DMS 273 treated with DMSO at 0.1 percent for 48 hours (cell line): ENCODE measurements around the gene FREM3.

Source experiments
- DNase-seq: peaks from one replicate; lab custom pipeline; 2025; lab: John Stamatoyannopoulos, UW

The FREM3 gene

DNA sequence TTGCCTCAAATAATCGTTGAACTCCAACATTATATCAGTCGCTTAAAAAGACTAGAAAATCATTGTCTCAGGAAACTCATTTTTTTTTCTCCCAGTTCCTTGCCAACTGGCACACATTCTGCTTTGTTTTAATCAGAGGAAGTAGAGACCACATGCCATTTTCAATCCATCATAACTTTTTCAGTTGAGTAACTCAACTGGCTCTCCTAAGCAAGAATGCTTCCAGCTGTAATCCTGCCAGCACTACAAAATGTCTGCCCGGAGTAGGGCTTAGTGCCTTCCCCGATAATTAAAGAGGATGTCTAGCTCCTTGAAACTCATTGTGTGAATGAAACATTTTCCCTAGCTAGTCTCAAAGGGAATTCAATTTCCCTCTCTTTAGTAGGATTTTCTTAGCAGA lies 33.0 kb downstream of the FREM3 start:
- DNase-seq: no peak

DNA sequence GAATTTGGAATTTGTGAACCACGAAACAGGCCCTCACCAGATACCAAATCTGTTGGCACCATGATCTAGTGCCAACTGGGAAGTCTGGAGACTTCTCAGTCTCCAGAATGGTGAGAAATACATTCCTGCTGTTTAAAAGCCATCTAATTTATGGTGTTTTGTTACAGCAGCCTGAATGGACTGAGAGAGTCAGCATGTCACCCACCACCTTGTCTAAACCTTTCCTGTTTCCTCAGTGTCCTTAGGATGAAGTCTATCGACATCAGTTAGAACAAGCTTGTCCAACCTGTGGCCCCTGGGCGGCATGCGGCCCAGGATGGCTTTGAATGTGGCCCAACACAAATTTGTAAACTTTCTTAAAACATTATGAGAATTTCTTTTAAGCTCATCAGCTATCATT lies 42.1 kb downstream of the FREM3 start:
- no peak for DNase-seq

DNA sequence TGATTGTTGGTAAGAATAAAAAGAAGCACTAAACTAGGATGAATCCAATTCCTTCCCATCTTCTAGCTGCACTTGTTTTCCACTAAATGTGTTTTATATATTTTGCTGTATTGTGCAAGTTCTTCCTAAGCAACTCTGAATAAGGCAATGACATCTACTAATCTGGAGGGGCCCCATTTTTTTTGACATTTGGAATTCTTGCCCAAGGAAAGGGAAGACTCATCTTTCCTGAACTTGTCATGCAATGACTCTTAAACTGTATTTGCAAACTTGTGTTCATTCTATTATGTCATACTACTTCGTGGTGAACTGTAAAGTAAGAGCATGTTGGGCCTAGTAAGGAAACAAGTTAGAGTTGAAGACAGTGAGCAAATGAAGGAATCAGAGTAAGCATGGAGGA lies 45.9 kb downstream of the FREM3 start:
- DNase-seq: no peak

DNA sequence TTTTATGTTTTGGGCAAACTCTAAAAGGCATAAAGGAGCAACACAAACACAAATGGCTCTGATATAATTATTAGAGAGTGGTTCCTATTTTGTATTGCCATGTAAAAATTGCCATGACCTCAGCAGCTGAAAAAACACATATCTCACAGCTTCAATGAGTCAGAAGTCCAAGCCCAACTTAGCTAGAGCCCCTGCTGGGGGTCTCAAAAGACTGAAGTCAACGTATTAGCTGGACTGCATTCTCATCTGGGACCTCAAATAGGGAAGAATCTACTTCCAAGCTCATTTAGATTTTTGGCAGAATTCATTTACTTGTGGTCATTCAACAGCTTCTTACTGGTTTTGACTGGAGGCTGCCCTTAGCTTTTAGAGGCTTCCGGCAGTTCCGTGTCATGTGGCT lies 47.4 kb downstream of the FREM3 start:
- DNase-seq: no peak

DNA sequence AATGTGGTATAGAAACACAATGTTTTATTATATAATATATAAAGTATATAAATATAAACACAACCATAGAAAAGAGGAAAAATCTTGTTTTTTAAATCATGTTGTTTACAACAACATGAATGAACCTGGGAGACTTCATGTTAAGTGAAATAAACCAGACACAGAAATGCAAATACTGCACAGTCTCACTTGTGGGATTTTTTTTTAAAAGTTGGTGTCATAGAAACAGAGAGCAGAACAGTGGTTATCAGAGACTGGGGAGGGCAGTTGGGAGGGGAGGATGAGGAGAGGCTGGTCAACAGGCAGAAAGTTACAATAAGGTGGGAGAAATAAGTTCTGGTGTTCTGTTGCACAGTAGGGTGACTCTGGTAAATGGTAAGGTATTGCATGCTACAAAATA lies 57.1 kb downstream of the FREM3 start:
- no peak for DNase-seq

DNA sequence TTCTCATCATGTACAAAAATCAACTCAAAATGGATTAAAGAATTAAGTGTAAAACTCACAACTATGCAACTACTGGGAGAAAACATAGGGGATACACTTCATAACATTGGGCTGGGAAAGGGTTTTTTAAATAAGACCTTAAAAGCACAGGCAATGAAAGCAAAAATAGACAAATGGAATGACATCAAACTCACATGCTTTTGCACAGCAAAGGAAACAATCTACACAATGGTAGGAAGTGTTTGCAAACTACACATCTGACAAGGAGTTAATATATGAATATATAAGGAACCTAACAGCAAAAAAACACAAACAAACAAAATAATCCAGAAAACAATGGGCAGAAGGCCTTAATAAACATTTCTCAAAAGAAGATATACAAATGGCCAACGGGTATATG lies 57.9 kb downstream of the FREM3 start:
- no peak for DNase-seq

DNA sequence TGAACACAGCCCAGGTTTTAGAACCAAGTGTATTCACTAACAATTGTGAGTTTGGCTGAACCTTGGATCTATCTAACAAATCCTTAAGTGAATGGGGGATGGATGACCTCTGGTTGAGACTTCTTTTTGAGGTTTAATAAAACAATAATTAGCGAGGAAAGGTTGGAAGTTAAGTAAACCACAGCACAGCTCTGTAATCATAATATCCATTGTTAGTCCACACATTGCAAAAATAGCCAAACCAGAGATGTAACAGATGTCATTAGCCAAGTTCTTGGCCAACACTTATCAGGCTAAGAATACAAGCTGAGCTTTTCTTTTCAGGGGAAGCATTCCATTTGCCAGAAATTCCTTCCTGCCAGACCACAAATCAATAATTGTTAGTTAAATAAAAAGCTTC lies 59.1 kb downstream of the FREM3 start:
- no peak for DNase-seq

DNA sequence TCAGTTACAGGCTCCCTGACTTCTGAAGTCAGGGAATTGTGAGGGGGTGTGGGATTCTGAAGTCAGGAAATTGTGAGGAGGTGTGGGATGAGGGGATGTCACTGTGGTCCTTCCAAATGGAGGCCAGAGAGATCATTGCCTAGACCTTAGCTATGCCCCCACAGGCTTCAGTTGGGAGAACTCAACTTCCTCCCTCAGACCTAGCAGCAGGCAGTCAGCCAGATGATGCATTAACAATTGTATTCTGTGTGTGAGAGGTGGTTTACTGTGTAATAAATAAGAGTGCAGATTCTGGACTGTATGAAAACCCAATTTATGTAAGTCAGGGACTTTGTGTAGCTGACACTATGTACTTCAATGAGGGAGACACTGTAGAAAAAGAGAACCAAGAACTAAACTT lies 65.7 kb downstream of the FREM3 start:
- DNase-seq: no peak

DNA sequence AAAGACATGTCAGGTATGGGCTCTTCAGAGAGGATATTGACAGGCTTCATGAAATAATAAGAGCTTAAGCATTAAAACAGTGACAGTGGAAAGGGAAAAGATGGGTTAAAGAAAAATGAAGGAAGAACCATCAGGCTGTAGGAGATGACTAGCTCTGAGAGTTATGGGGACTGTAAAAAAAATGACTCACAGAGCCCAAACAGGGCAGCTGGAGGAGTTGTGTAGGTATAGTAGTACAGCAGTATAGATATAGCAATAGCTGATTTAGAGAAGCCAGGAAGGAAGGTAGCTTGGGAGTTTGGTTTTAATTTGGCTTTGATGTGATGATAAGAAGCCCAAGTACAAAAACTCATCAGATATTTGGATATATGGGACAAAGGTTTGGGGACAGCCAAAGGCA lies 66.6 kb downstream of the FREM3 start:
- DNase-seq: no peak

DNA sequence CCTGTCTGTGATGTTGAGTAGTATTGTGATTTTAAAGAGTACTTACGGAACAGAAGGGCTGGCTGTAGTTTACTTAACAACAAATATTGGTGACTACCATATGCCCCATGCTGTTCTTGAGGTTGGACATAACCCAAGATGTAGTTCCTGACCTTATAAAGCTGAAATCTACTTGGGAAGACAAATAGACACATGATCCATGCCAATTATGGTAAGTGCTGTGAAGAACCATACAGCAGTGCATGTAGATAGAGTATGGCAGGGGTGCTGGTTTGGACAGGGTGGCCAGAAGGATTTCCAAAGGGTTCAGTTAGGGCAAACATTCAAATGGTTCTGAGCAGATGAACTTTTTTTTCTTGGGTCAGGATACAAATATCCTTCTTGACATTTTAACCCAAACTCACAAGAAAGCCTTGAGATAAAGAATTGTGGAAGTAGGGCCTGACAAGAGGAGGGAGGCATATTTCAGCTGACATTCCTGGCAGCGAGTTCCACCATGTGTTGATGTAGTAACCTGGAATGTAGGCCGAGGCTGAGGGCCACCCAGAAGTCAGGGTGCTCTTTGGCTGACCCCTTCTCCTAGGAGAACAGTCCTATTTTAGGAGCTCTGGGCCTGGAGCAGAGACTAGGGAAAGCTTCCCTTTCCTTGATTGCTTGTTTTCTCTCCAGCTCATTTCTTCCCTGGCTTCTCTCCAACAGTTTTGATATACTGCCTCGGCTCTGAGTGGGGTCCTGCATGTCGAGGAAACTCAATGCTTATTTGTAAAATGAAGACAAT lies 74.2 kb downstream of the FREM3 start:
- no peak for DNase-seq

DNA sequence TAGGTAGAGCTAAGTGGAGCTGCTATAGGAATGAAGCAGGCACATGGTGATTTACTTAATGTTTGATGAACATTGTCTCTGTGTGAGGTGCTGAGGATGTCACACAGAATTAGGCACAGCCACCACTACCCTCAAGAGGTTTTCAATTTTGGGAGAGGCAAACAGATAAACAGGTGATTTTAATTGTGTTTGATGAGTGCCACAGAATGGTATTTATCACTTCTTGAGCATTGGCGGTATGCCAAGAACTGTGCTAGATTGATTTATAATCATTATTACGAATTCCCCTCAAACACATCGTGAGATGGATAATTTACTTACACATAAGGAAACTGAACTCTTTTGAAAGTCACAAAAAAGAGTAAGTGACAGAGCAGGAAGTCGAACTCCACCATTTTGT lies 74.8 kb downstream of the FREM3 start:
- DNase-seq: no peak

DNA sequence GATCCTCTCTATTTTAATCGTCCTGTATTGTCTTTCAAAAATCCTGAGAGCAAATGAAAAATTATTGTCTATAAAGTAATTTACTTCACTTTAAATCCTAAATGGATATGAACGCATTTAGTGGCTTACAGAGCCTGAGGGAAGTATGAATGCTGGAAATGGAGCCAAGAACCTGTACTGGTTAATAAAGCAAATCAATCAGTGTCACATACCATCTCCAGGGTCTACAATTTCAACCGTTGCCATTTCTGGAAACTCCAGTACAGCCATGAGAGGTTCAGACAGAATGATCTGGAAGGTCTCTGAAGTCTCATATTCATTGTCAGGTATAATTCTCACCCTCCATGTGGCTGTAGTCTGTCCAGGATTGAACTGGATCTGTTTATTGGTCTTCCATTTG lies 76.6 kb downstream of the FREM3 start:
- no peak for DNase-seq

DNA sequence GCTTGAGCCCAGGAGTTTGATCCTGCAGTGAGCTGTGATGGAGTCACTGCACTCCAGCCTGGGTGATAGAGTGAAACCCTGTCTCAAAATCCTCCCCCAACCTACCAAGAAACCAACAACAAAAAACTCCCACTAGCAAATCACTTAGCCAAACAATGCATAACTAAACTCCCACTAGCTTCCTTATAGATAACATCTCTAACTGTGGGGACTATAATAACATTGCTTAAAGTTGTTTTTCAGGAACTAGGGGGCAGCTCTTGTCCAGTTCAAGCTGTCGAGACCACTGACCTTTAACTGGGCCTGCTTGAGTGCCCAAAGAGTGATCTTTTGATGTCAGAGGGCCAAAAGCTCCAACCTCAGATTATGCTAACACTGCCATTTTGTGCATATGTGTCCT lies 81.7 kb downstream of the FREM3 start:
- no peak for DNase-seq

DNA sequence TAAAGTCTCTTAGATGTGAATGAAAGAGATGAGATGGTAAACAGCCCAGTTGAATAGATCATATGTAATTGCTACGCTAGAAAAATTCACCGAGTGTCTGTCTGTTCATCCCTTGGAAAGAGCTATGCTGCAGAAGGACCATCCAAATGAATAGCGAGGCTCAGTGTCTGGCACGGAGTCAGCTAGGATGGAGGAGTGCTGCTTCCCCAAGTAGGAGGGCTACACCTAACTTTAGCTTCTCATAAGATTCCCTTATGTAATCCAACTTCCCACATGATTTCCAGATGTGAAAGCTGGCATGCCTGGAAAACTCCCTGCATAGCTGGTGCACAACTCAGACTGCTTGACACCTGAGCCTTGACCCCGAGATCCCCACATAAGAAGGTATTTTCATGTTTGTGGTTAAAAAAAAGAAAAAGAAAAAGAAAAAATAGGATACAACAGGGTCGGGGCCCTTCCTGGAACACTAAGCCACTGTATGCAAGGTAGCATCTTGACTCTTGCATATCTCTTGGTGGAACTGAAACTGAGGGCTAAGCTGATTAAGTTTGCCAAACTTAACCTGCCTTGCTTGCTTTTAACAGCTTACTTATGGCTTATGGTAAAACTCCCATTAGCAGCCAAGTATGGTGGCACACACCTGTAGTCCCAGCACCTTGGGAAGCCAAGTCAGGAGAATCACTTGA lies 82.3 kb downstream of the FREM3 start:
- DNase-seq: no peak

DNA sequence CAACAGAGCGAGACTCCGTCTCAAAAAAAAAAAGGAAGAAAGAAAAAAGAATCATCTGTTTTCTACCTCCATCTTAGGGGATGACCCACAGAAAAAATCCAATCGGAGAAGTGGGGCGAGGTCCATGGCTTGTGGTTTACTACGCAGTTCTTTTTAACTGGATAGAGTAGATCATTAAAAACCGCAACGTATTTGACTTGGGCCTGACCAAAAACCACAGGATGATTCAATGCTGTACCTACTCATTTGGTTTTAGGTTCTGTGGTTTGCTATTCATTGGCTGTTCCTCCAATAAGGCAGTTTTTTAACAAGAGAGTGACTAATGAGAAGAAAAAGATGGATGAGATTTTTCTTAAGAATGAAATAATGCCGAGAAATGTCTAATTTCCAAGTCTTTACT lies 83.7 kb downstream of the FREM3 start:
- DNase-seq: no peak

DNA sequence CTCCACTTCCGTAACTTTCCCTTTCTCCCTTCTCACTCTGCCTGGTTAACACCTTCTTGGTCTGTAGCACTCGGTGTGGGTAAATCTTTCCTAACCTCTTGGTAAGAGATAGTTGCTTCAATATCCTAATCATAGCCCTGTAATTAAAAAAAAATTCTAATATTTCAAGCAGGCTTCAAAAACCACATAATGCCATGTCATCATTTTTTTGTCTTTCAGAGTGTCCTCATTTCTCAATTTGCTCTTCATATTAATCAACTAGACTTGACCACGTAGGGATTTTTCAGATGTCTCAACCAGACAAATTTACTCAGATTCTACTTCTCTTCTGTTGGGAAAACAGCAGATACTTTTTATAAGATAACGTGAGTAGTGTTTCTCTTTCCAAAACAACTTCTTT lies 91.0 kb downstream of the FREM3 start:
- DNase-seq: no peak

DNA sequence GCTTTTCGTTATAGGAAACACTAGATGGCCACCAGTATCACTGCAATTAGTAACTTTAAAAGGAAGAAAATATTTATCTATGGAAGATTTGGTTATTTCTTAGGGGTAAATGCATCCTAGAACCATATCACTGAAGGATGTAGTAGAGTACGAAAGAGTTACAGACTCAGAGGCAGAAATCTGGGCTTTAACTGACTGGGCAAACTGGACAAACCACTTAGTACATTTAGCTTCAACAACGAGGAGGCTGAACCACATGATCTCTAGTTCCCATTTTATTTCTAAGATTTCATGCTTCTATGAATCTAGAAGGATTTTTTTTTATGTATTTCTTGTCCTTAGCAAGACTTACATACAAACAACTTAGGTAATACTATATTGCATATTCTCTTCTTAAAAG lies 94.0 kb downstream of the FREM3 start:
- DNase-seq: no peak

DNA sequence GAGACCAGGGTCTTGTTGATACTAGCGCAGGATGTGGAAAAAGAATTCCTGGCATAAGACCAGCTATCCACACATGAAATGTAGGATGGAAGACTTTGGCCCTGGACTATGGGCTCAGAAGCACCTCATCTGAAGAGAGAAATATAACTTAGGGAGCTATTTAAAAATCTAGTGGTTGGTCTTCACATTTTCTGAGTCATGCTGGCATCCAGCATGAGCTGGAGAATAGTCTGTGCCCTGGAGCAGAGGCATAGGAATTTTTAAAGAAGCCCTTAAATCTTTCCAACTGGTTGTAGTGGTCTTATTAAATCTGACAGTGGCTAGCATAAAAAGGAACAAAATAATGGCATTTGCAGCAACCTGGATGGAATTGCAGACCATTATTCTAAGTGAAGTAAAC lies 100.6 kb downstream of the FREM3 start:
- no peak for DNase-seq

DNA sequence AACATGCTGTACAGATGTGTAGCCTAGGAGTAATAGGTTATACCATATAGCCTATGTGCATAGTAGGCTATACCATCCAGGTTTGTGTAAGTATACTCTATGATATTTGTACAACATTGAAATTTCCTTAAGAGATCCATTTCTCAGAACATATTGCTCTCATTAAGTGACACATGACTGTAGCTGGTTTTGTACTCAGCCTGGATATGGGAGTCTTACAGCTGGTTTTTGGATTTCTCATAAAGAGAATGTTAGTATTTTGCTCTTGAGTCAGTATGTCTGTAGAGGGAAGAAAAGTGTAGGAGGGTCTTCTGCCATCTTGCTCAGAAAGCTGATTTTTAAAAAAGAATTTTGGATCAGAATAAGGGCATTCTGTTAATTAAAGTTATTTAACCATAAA lies 101.7 kb downstream of the FREM3 start:
- DNase-seq: no peak

DNA sequence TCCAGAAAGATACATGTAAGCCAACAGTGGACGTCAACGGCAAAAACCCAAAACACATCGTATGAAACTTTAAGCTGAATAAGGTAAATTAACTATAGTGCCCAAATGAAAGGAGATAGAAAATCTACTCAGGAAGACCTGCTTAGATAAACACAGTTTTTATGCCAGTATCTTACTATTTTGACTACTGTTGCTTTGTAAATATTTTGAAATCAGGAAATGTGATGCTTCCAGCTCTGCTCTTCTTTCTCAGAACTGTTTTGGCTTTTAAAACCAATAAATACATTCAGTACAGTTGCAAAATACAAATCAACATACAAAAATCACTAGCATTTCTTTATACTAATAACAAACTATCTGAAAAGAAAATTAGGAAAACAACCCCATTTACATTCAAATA lies 103.2 kb downstream of the FREM3 start:
- no peak for DNase-seq

DNA sequence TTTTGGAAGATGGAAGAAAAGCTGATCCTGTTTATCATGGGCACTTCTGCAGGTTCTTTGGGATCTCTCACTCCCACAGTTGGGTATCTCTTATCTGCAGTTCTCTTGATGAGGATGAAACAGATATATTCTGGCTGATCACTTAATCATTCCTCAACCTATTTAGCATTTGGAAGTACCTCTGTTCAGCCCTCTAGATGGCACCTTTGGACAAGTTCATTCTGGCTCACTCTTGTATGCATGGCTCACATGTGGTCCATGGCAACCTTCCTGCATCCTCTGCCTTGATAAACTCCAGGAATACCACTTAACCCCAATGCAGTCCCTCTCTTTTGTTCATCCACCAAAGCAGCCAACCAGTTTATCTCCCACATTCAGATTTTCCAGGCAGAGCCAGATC lies 112.8 kb downstream of the FREM3 start:
- no peak for DNase-seq

DNA sequence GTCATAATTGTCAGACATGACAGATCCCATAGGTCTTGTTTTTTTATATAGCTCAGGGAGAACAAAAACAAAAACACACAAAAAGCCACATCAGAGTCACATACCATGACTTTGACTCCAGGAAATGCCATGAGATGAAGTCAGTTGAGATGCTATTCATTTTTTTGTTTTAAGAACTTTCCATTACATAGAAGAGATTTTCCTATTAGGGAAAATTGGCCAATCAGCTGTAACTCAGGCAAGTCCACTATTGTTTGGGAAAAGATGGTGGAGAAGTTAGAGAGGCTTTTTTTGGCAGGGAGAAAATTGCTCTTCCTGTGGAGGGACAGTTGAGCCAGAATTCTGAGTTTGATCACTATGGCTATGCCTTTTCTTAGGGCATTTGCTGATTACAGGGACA lies 114.4 kb downstream of the FREM3 start:
- no peak for DNase-seq

DNA sequence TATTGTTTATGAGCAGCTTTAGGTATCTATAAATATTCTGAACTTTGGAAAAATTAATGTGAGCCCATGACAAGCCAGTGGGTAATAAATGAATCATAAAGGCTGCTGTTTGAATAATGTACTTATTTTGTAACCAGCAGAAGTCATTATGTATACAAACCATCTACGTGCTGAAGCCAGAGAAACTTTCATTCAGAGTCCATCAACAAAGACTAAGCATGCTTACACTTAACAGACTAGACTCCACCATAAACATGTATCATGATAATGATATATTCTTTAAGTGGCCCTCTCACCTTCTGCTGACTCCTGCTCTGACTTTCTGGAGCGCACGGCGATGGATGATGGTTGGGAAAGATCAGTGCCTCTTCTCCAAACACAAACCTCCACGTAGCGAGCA lies 114.9 kb downstream of the FREM3 start:
- DNase-seq: no peak

DNA sequence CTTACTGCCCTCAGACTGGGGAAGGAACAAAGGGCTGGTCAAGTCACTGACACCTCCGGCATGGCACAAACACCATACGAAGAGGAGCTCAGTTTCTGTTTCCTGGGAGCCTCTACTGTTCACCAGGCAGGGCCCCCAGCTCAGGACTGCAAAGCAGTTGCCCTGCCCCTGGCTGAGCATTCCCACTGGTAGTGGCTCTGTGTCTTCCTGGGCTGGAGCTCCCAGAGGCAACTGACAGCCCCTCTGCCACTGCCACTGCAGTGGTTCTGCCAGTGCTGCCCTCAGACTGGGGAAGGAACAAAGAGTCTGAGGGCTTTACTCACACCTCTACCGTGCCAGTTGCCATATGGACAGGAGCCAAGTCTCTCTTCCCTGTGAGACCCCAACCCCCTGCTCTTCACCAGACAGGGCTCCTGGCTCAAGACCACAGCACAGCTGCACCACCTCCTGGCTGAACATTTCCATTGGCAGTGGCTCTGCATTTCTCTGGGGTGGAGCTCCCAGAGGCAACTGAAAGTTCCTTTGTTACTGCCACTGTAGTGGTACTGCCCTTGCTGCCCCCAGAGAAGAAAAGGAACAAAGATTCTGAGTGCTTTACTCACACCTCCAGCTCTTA lies 119.0 kb downstream of the FREM3 start:
- DNase-seq: no peak
